CD14-positive monocyte (primary cell): ENCODE results near the gene MGARP. TPM values are rescaled to one million over a fixed set of nuclear protein-coding genes. Genes with fewer than 3 reads are reported as not detected.
"Not testable (repeated sequence)": the region's sequence is repeated elsewhere in the genome, so short reads cannot be mapped to it uniquely, and the experiment has no call there.

Source experiments
- DNase-seq, 3 donors: peaks; one replicate each; pipeline ENCODE4 v3.0.0-alpha.2; 2011 to 2022
- H2AFZ ChIP-seq: 2 replicates; pipeline ENCODE4 v1.6.0; 2012; ENCODE audit warnings: mild to moderate bottlenecking, low read depth, low read length, inconsistent platforms; ENCODE audit not compliant: insufficient read depth, poor library complexity, severe bottlenecking
- H3K27ac ChIP-seq, 2 donors: 1 replicate in 1 of 2; 2 replicates in 1 of 2; pipeline ENCODE4 v1.5.1; 2012 to 2013; ENCODE audit warnings: low read length in 2 of 2, control low read depth in 1 of 2, inconsistent platforms in 1 of 2, low read depth in 1 of 2, mild to moderate bottlenecking in 1 of 2
- H3K27me3 ChIP-seq, 2 donors: one replicate each; pipeline versions ENCODE4 v1.6.0 to v1.6.1; 2011 to 2013; ENCODE audit warnings: low read length in 2 of 2; ENCODE audit not compliant: control insufficient read depth in 2 of 2, insufficient read depth in 2 of 2
- H3K36me3 ChIP-seq, 2 donors: replicated peaks in 1 of 2; 1 replicate in 1 of 2; 2 replicates in 1 of 2; pipeline versions ENCODE4 v1.5.1 to v1.6.1; 2012 to 2013; ENCODE audit warnings: low read length in 2 of 2, control low read depth in 1 of 2, inconsistent platforms in 1 of 2, mild to moderate bottlenecking in 1 of 2; ENCODE audit not compliant: insufficient read depth in 2 of 2, control insufficient read depth in 1 of 2
- H3K4me1 ChIP-seq, 2 donors: 1 replicate in 1 of 2; 2 replicates in 1 of 2; pipeline versions ENCODE4 v1.5.1 to v1.6.1; 2012 to 2013; ENCODE audit warnings: low read length in 2 of 2, control low read depth in 1 of 2, inconsistent platforms in 1 of 2, mild to moderate bottlenecking in 1 of 2, moderate library complexity in 1 of 2; ENCODE audit not compliant: insufficient read depth in 2 of 2, control insufficient read depth in 1 of 2
- H3K4me2 ChIP-seq: replicated peaks from 2 replicates; pipeline ENCODE3; 2012; ENCODE audit warnings: low read length, moderate library complexity, mild to moderate bottlenecking; ENCODE audit not compliant: poor library complexity, severe bottlenecking; ENCODE audit errors: extremely low read depth
- H3K4me3 ChIP-seq, 3 experiments: fragments of 200-600 bp in 1 of 3; sonication (generic) in 1 of 3; replicated peaks in 1 of 3; 1 replicate in 2 of 3; 2 replicates in 1 of 3; pipeline ENCODE4 v1.5.1; 2011 to 2013; ENCODE audit warnings: low read length in 3 of 3, mild to moderate bottlenecking in 3 of 3, control low read depth in 2 of 3, low read depth in 2 of 3, inconsistent platforms in 1 of 3, moderate library complexity in 1 of 3
- H3K79me2 ChIP-seq: 2 replicates; pipeline ENCODE4 v1.6.0; 2012; ENCODE audit warnings: mild to moderate bottlenecking, control low read depth, inconsistent platforms, low read length, moderate library complexity; ENCODE audit not compliant: insufficient read depth
- H3K9ac ChIP-seq: 2 replicates; pipeline ENCODE4 v1.6.0; 2017; ENCODE audit warnings: low read length, mild to moderate bottlenecking; ENCODE audit not compliant: insufficient read depth, poor library complexity, severe bottlenecking
- H3K9me3 ChIP-seq, 2 donors: replicated peaks in 1 of 2; 1 replicate in 1 of 2; 2 replicates in 1 of 2; pipeline versions ENCODE4 v1.5.1 to v1.6.1; 2012 to 2013; ENCODE audit warnings: low read length in 2 of 2, control low read depth in 1 of 2; ENCODE audit not compliant: control insufficient read depth in 1 of 2, insufficient read depth in 1 of 2
- H4K20me1 ChIP-seq: 2 replicates; pipeline ENCODE4 v1.6.0; 2012; ENCODE audit warnings: mild to moderate bottlenecking, low read length, control low read depth, moderate library complexity; ENCODE audit not compliant: insufficient read depth
- H3K27ac Mint-ChIP-seq, 7 donors: one replicate each; pipeline ENCODE4 v1.8.0; 2020; ENCODE audit warnings: mild to moderate bottlenecking in 7 of 7, mixed read lengths in 7 of 7, moderate library complexity in 6 of 7, inconsistent platforms in 2 of 7
- H3K27me3 Mint-ChIP-seq, 3 donors: one replicate each; pipeline ENCODE4 v1.8.0; 2021 to 2022; ENCODE audit warnings: low read depth in 3 of 3, mild to moderate bottlenecking in 3 of 3, mixed read lengths in 3 of 3, moderate library complexity in 3 of 3, inconsistent platforms in 1 of 3
- H3K36me3 Mint-ChIP-seq, 2 donors: one replicate each; pipeline ENCODE4 v1.8.0; 2020; ENCODE audit warnings: mixed read lengths in 2 of 2, inconsistent platforms in 1 of 2, mild to moderate bottlenecking in 1 of 2
- H3K4me1 Mint-ChIP-seq: one replicate; pipeline ENCODE4 v1.8.0; 2020; ENCODE audit warnings: mild to moderate bottlenecking, mixed read lengths
- H3K4me3 Mint-ChIP-seq, 2 donors: one replicate each; pipeline ENCODE4 v1.8.0; 2020; ENCODE audit warnings: mild to moderate bottlenecking in 2 of 2, mixed read lengths in 2 of 2, moderate library complexity in 1 of 2
- H3K9me3 Mint-ChIP-seq, 7 donors: one replicate each; pipeline ENCODE4 v1.8.0; 2020 to 2022; ENCODE audit warnings: mixed read lengths in 7 of 7, mild to moderate bottlenecking in 6 of 7, moderate library complexity in 6 of 7, inconsistent platforms in 2 of 7
- whole genome bisulfite sequencing: methylation state at CpG from one replicate; pipeline ENCODE4 v1.1.5; 2013; ENCODE audit warnings: missing lambda C conversion rate; ENCODE audit not compliant: insufficient coverage; 5-methylcytosine and 5-hydroxymethylcytosine counted together
- intact Hi-C, 2 donors: fragments of 100-400 bp; cut with micrococcal nuclease; formaldehyde crosslinking; loops; one replicate each; pipeline versions ENCODE4 v1.15.0 to v1.15.1; 2023
- polyA plus RNA-seq, 3 donors: library from polyadenylated mRNA; depleted of rRNA in 1 of 3; unstranded in 2 of 3; stranded (reverse) in 1 of 3; fragments of 300-500 nt in 2 of 3; fragments of >200 nt in 1 of 3; fragmentation: Illumina TruSeq in 2 of 3; gene quantifications; 1 replicate in 2 of 3; 2 replicates in 1 of 3; pipeline ENCODE4 v1.2.3, GENCODE V29; 2012 to 2021
- TF ChIP-seq, protein P1 (sequence below): fragments of 200-600 bp; IDR thresholded peaks from one replicate; pipeline ENCODE4 v1.8.0; 2022; ENCODE audit warnings: antibody characterized with exemption, mild to moderate bottlenecking

MGARP gene
- polyA plus RNA-seq, 3 donors, result 0.19 TPM; not detected in 2

DNA sequence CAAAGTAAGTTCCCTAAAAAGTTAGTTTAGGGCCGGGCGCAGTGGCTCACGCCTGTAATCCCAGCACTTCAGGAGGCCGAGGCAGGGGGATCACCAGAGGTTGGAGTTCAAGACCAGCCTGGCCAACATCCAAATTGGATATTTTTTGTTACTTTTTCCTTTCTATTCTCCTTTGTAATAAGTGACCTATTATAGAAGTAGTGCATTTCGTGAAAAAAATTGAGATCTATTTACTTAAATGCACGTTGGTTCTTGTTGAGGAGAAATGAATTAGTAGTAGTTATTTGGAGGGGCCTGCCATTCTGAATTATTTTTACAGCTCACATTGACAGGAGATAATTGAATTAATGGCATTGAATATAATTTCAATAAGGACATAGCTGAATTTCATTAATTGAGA, 44.6 kb upstream of the MGARP start:
- no peak overlapping the region for H2AFZ ChIP-seq
- H3K4me1 ChIP-seq, result no peaks in the 10 kb centered on the region
- Mint-ChIP-seq H3K27ac (peak overlapping the region in 1 of 7 donors; percentile 28), H3K4me3 (no peak overlapping the region), H3K27me3 (peaks cover 0 to 1% (median 0%) of the 10 kb centered on the region in 3 donors), H3K36me3 (peaks cover 5 to 26% of the 10 kb centered on the region in 2 donors), H3K4me1 (peaks cover 18% of the 10 kb centered on the region), H3K9me3 (peaks cover 0 to 4% (median 0%) of the 10 kb centered on the region in 7 donors)
- no peak overlapping the region for H3K4me3 ChIP-seq
- peaks cover 78% of the 10 kb centered on the region for H4K20me1 ChIP-seq
- no peaks in the 10 kb centered on the region for H3K9me3 ChIP-seq
- intact Hi-C loops, result no loop called here
- no peak overlapping the region for H3K4me2 ChIP-seq
- H3K79me2 ChIP-seq, result peaks cover 100% of the 10 kb centered on the region
- H3K27me3 ChIP-seq, result no peaks in the 10 kb centered on the region
- H3K9ac ChIP-seq, result no peak overlapping the region
- TF ChIP-seq, protein P1, sequence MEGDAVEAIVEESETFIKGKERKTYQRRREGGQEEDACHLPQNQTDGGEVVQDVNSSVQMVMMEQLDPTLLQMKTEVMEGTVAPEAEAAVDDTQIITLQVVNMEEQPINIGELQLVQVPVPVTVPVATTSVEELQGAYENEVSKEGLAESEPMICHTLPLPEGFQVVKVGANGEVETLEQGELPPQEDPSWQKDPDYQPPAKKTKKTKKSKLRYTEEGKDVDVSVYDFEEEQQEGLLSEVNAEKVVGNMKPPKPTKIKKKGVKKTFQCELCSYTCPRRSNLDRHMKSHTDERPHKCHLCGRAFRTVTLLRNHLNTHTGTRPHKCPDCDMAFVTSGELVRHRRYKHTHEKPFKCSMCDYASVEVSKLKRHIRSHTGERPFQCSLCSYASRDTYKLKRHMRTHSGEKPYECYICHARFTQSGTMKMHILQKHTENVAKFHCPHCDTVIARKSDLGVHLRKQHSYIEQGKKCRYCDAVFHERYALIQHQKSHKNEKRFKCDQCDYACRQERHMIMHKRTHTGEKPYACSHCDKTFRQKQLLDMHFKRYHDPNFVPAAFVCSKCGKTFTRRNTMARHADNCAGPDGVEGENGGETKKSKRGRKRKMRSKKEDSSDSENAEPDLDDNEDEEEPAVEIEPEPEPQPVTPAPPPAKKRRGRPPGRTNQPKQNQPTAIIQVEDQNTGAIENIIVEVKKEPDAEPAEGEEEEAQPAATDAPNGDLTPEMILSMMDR, result no peak
- DNase-seq, result no peak
- WGBS, result 100% methylated on average over 2 of the region's 6 CpGs
- no peak overlapping the region for H3K27ac ChIP-seq
- H3K36me3 ChIP-seq, result peaks cover 2 to 6% of the 10 kb centered on the region in 2 donors

DNA sequence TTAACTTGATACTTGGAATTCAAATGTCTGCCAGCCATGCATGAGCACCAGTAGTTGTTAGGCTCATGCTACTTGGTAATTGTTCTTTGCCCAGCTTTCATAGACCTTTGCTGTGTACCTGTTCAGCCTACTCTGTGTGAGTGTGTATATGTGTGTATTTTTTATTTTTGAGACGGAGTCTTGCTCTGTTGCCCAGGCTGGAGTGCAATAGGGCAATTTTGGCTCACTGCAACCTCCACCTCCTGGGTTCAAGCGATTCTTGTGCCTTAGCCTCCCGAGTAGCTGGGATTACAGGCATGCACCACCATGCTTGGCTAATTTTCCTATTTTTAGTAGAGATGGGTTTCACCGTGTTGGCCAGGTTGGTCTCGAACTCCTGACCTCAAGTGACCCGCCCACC, 42.5 kb upstream of the MGARP start:
- H2AFZ ChIP-seq, H3K4me2 ChIP-seq, H3K9me3 ChIP-seq, H3K27me3 ChIP-seq, H3K4me1 ChIP-seq, H3K4me3 ChIP-seq, DNase-seq, H3K36me3 ChIP-seq, H3K9me3 Mint-ChIP-seq, H3K9ac ChIP-seq, intact Hi-C loops, H3K27ac ChIP-seq, H3K27me3 Mint-ChIP-seq, H3K4me3 Mint-ChIP-seq: not testable (repeated sequence)
- Mint-ChIP-seq H3K27ac (peak overlapping the region in 1 of 7 donors; percentile 8), H3K4me1 (peaks cover 17% of the 10 kb centered on the region), H3K36me3 (peaks cover 0 to 13% of the 10 kb centered on the region in 2 donors)
- WGBS, result 90% methylated on average over 3 of the region's 6 CpGs
- Histone ChIP-seq H3K79me2 (peaks cover 100% of the 10 kb centered on the region), H4K20me1 (peaks cover 86% of the 10 kb centered on the region)

DNA sequence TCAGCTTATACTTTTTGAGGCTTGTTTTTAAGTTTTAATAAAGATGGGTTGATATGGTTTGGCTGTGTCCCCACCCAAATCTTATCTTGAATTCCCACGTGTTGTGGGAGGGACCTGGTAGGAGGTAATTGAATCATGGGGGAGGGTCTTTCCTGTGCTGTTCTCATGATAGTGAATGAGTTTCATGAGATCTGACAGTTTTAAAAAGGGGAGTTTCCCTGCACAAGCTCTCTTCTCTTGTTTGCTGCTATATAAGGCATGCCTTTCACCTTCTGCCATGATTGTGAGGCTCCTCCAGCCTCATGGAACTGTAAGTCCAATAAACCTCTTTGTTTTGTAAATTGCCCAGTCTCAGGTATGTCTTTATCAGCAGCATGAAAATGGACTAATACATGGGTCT, 42.0 kb upstream of the MGARP start:
- Mint-ChIP-seq H3K27ac (peak overlapping the region in 2 of 7 donors; percentile 23 to 52), H3K36me3 (peaks cover 0 to 10% of the 10 kb centered on the region in 2 donors), H3K4me1 (peaks cover 19% of the 10 kb centered on the region)
- peaks cover 88% of the 10 kb centered on the region for H4K20me1 ChIP-seq
- DNase-seq, H3K4me3 Mint-ChIP-seq, H3K27ac ChIP-seq, H3K4me2 ChIP-seq, H3K4me3 ChIP-seq, intact Hi-C loops, H3K27me3 ChIP-seq, H3K9me3 ChIP-seq, H3K4me1 ChIP-seq, H3K27me3 Mint-ChIP-seq, H3K9ac ChIP-seq, H2AFZ ChIP-seq, H3K9me3 Mint-ChIP-seq, H3K36me3 ChIP-seq: not testable (repeated sequence)
- WGBS, result no CpG with 5 or more reads among the region's 1 CpG
- H3K79me2 ChIP-seq, result peaks cover 100% of the 10 kb centered on the region
